Measurements from ENCODE around the gene AATF. TPM values are rescaled to one million over a fixed set of nuclear protein-coding genes. Genes with fewer than 3 reads are reported as not detected.

The AATF gene, protein sequence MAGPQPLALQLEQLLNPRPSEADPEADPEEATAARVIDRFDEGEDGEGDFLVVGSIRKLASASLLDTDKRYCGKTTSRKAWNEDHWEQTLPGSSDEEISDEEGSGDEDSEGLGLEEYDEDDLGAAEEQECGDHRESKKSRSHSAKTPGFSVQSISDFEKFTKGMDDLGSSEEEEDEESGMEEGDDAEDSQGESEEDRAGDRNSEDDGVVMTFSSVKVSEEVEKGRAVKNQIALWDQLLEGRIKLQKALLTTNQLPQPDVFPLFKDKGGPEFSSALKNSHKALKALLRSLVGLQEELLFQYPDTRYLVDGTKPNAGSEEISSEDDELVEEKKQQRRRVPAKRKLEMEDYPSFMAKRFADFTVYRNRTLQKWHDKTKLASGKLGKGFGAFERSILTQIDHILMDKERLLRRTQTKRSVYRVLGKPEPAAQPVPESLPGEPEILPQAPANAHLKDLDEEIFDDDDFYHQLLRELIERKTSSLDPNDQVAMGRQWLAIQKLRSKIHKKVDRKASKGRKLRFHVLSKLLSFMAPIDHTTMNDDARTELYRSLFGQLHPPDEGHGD
- 24.3 and 25.6 TPM in 2 replicates for total RNA-seq

DNA sequence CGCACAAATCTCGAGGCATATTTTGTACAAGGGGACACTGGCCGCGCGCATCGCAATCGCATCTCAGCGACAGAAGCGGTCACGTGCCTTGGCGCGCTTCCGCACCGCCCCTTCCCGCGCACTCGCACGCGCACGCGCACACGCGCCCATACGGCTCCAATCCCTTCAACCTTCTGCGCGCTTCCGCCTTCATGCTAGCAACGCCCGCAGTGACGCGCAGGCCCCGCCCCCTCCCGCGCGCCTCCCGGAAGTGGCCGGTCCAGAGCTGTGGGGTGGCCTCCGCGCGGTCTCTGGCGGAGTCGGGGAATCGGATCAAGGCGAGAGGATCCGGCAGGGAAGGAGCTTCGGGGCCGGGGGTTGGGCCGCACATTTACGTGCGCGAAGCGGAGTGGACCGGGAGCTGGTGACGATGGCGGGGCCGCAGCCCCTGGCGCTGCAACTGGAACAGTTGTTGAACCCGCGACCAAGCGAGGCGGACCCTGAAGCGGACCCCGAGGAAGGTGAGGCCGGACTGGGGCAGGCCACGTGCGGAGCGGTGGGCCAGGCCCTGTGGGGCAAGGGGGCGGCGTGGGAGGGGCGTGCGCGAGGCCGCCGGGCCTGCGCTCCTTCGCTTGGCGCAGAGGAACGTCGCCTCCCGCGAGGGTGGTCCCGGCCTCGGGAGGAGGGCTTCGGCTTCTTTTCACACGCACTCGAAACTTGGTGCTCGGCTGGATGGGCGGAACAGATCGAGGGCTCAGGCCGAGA, at the start of gene AATF:
Gene AATF, plus strand, starts transcription at position 238 of the 744 bp plus-strand sequence. Its CDS starts 172 bp downstream, at position 410.

DNA sequence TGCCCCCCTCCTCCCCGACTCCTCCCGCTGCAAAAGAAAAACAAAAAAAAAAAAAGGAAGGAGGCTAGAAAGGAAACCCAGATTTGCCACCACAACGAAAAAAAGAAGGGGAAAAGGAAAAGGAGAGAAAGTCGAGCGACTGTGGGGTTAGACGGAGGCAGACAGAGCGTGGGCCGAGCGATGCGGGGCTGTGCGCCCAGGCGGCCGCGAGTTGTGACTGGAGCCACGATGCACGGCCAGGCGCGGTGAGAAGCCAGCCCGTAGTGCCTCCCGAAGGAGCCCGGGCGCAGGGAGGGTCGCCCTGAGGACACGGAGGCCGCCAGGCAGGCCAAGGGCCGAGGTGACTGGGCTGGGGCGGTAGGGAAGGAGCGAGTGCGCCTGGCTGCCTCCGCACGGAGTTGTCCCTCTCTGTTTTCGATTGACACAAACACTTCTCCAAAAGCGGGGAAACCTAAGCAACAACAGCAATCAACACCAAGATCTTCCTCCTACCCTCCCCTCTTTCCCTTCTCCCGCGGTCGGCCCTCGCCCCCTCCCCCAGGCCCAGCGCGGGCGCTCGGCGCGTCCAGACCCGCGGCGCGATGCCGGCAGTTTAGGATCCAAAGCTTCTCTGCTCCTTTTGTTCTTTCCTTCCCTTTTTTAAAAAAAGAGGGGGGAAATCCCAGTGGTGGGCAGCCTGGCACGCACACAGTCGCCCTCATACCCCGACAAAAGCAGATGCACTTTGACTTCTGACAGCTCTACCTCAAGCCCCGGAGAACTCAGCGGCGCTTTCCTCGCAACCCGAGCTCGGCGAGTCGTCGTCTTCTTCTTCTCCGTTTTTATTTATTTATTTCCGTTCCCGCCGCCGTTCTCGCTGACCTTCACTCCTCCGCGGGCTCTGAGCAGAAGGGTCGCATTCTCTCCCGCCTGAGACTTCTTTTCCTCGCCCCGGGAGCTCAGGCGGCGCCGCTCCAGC, 11.5 kb upstream of the AATF start, which contains the start of gene LHX1:
Gene LHX1, plus strand, starts transcription at position 475 of the 958 bp plus-strand sequence. CDS start 723 bp downstream, outside the sequence.

Small RNA genes within 50 kb of the gene (small RNA-seq; reads per million reads assigned to genes)
- not detected for gene AC243773.2
- gene MIR2909, result not detected

Other genes with a start within 250 kb of the AATF start
- not detected in 2 replicates for gene LHX1, start 11.5 kb upstream of the AATF start, total RNA-seq